DND-41 (cell line): ENCODE measurements around the gene REN.

Source experiments
- CTCF ChIP-seq: IDR thresholded peaks from 2 replicates; pipeline ENCODE4 v1.5.1; 2012; ENCODE audit warnings: borderline replicate concordance, low read length, moderate library complexity, mild to moderate bottlenecking; ENCODE audit not compliant: poor library complexity, severe bottlenecking; ENCODE audit errors: extremely low read depth
- EZH2 ChIP-seq: IDR thresholded peaks from 3 replicates; pipeline ENCODE4 v1.6.1; 2012; ENCODE audit warnings: borderline replicate concordance, low read depth, mild to moderate bottlenecking, moderate library complexity, low read length, inconsistent platforms; ENCODE audit not compliant: severe bottlenecking

GRCh38 chr1:204107892-204108291 is 58.2 kb downstream of the REN start:
- TF ChIP-seq CTCF (no peak), EZH2 (no peak)
